Fibroblast of lung (primary cell): ENCODE measurements around the gene ZFAND2B. TPM values are rescaled to one million over a fixed set of nuclear protein-coding genes. Genes with fewer than 3 reads are reported as not detected.

Experiments used
- DNase-seq, 2 donors: peaks; one replicate each; pipeline versions ENCODE4 v3.0.0 to v3.0.0-alpha.2; 2010; ENCODE audit warnings: low read depth in 2 of 2
- H2AFZ ChIP-seq: 2 replicates; pipeline ENCODE4 v1.5.1; 2012; ENCODE audit warnings: low read length, control low read depth, inconsistent platforms
- H3K27ac ChIP-seq: 2 replicates; pipeline ENCODE4 v1.5.1; 2011; ENCODE audit warnings: low read length, control low read depth; ENCODE audit not compliant: insufficient read depth
- H3K27me3 ChIP-seq: 2 replicates; pipeline ENCODE4 v1.5.1; 2011; ENCODE audit warnings: mild to moderate bottlenecking, low read length; ENCODE audit not compliant: control insufficient read depth, insufficient read depth
- H3K36me3 ChIP-seq: 2 replicates; pipeline ENCODE4 v1.5.1; 2011; ENCODE audit warnings: low read length; ENCODE audit not compliant: control insufficient read depth, insufficient read depth
- H3K4me1 ChIP-seq: 2 replicates; pipeline ENCODE4 v1.5.1; 2011; ENCODE audit warnings: low read length; ENCODE audit not compliant: control insufficient read depth, insufficient read depth; ENCODE audit errors: extremely low read depth
- H3K4me2 ChIP-seq: 2 replicates; pipeline ENCODE4 v1.5.1; 2011; ENCODE audit warnings: low read length, control low read depth; ENCODE audit not compliant: insufficient read depth; ENCODE audit errors: extremely low read depth
- H3K4me3 ChIP-seq, 4 experiments: fragments of 200-600 bp in 1 of 4; sonication (generic) in 1 of 4; replicated peaks in 1 of 4; 2 replicates each; pipeline ENCODE4 v1.5.1; 2011 to 2016; ENCODE audit warnings: low read length in 4 of 4, low read depth in 3 of 4, mild to moderate bottlenecking in 3 of 4, control low read depth in 2 of 4, inconsistent platforms in 1 of 4, mixed read lengths in 1 of 4; ENCODE audit not compliant: insufficient read depth in 1 of 4; ENCODE audit errors: control extremely low read depth in 1 of 4
- H3K79me2 ChIP-seq: 2 replicates; pipeline ENCODE4 v1.5.1; 2012; ENCODE audit warnings: mild to moderate bottlenecking, low read length, inconsistent platforms; ENCODE audit not compliant: control insufficient read depth, insufficient read depth
- H3K9ac ChIP-seq: 2 replicates; pipeline ENCODE4 v1.5.1; 2011; ENCODE audit warnings: mild to moderate bottlenecking, low read length, control low read depth; ENCODE audit not compliant: insufficient read depth
- H3K9me3 ChIP-seq: 2 replicates; pipeline ENCODE4 v1.5.1; 2012; ENCODE audit warnings: low read depth, low read length; ENCODE audit not compliant: control insufficient read depth, insufficient read depth
- H4K20me1 ChIP-seq: 2 replicates; pipeline ENCODE4 v1.5.1; 2011; ENCODE audit warnings: low read length; ENCODE audit not compliant: control insufficient read depth, insufficient read depth; ENCODE audit errors: extremely low read depth
- CTCF ChIP-seq, 2 donors: IDR thresholded peaks in 1 of 2; conservative IDR thresholded peaks in 1 of 2; 1 replicate in 1 of 2; 2 replicates in 1 of 2; pipeline ENCODE4 v1.5.1; 2011 to 2012; ENCODE audit warnings: low read length in 2 of 2, control low read depth in 1 of 2, inconsistent platforms in 1 of 2, low read depth in 1 of 2, mild to moderate bottlenecking in 1 of 2
- EZH2 ChIP-seq: IDR thresholded peaks from 2 replicates; pipeline ENCODE4 v1.5.1; 2012; ENCODE audit warnings: low read length, control low read depth, mild to moderate bottlenecking; ENCODE audit errors: missing control alignments
- polyA plus RNA-seq, 2 donors: library from polyadenylated mRNA; depleted of rRNA in 1 of 2; stranded (reverse) in 1 of 2; unstranded in 1 of 2; fragments of >200 nt; gene quantifications; 2 replicates each; pipeline ENCODE4 v1.2.1, GENCODE V29; 2011 to 2012; ENCODE audit warnings: missing spikeins in 1 of 2
- total RNA-seq: library from RNA; depleted of rRNA; stranded (reverse); fragments of >200 nt; gene quantifications from 2 replicates; pipeline ENCODE4 v1.2.1, GENCODE V29; 2014

Gene ZFAND2B
- total and polyA plus RNA-seq, 2 donors (not counting 1 experiment from before 2014, with no cell fraction given): 26.8 to 40.0 TPM

GRCh38 chr2:219243291-219243761 lies 36.7 kb downstream of the ZFAND2B start:
- TF ChIP-seq CTCF (conservative IDR thresholded peaks at IDR 0.05 in 1 of 2, IDR thresholded peaks at IDR 0.05 in 1 of 2; ENCODE audit: low read depth in 1 of 2, low read length in 2 of 2): no peak
- no peak for TF ChIP-seq EZH2
- Histone ChIP-seq H3K36me3 (peaks cover 12% of the 10 kb centered on the region), H3K9me3 (no peaks in the 10 kb centered on the region), H2AFZ (peak overlapping the region; percentile 41), H3K4me3 (peak overlapping the region in 2 of 4 experiments; percentile 14 to 45), H3K9ac (no peak overlapping the region), H3K4me1 (peaks cover 3% of the 10 kb centered on the region), H3K27ac (peak overlapping the region; percentile 32), H3K79me2 (peaks cover 15% of the 10 kb centered on the region), H3K27me3 (no peaks in the 10 kb centered on the region), H4K20me1 (no peaks in the 10 kb centered on the region), H3K4me2 (no peak overlapping the region)
- peak in 1 of 2 donors; percentile 31 for DNase-seq

- H3K4me1 ChIP-seq: peaks cover 12% of the 10 kb centered on the region
- H3K27ac ChIP-seq: peak overlapping the region; percentile 99
- no peak for DNase-seq
- H3K4me2 ChIP-seq: peak overlapping the region; percentile 92
- H3K4me3 ChIP-seq: peak overlapping the region; percentile 87 to 95 (median 94)
- peaks cover 12% of the 10 kb centered on the region for H3K36me3 ChIP-seq
- TF ChIP-seq EZH2 (no peak), CTCF (conservative IDR thresholded peaks at IDR 0.05 in 1 of 2, IDR thresholded peaks at IDR 0.05 in 1 of 2; ENCODE audit: low read depth in 1 of 2, low read length in 2 of 2) (no peak)
- peak overlapping the region; percentile 98 for H3K9ac ChIP-seq
- no peaks in the 10 kb centered on the region for H3K27me3 ChIP-seq
- peaks cover 15% of the 10 kb centered on the region for H3K79me2 ChIP-seq
- H4K20me1 ChIP-seq: no peaks in the 10 kb centered on the region
- H2AFZ ChIP-seq: peak overlapping the region; percentile 86
- no peaks in the 10 kb centered on the region for H3K9me3 ChIP-seq
These were observed 38.2 kb downstream of the ZFAND2B start for GRCh38 chr2:219244789-219245147.

- Histone ChIP-seq H3K36me3 (peaks cover 14% of the 10 kb centered on the region), H3K9ac (peak within 1 kb of the TSS; percentile 98), H4K20me1 (no peaks in the 10 kb centered on the region), H3K9me3 (no peaks in the 10 kb centered on the region), H3K4me3 (peak within 1 kb of the TSS; percentile 87 to 95 (median 94)), H3K27me3 (no peaks in the 10 kb centered on the region), H2AFZ (peak within 1 kb of the TSS; percentile 86), H3K79me2 (peaks cover 15% of the 10 kb centered on the region), H3K4me2 (peak within 1 kb of the TSS; percentile 92), H3K27ac (peak within 1 kb of the TSS; percentile 99), H3K4me1 (peaks cover 17% of the 10 kb centered on the region)
- TF ChIP-seq CTCF (conservative IDR thresholded peaks at IDR 0.05 in 1 of 2, IDR thresholded peaks at IDR 0.05 in 1 of 2; ENCODE audit: low read depth in 1 of 2, low read length in 2 of 2) (no peak), EZH2 (no peak)
- DNase-seq: peak; percentile 89 to 94
These were observed 38.7 kb downstream of the ZFAND2B start, which contains the start of the genes GLB1L and STK16 for GRCh38 chr2:219245148-219245898. Gene GLB1L, minus strand, starts transcription at chr2:219245444. Its CDS starts 1,871 bp downstream, at chr2:219243573. Gene STK16, plus strand, starts transcription at chr2:219245479. Its CDS starts 521 bp downstream, at chr2:219246000.
